ENCODE measurements around the gene CEP112. TPM values are rescaled to one million over a fixed set of nuclear protein-coding genes. Genes with fewer than 3 reads are reported as not detected.

The CEP112 gene
- total and polyA plus RNA-seq, 2 experiments from 2014 or later: 4.0 to 4.3 TPM

DNA sequence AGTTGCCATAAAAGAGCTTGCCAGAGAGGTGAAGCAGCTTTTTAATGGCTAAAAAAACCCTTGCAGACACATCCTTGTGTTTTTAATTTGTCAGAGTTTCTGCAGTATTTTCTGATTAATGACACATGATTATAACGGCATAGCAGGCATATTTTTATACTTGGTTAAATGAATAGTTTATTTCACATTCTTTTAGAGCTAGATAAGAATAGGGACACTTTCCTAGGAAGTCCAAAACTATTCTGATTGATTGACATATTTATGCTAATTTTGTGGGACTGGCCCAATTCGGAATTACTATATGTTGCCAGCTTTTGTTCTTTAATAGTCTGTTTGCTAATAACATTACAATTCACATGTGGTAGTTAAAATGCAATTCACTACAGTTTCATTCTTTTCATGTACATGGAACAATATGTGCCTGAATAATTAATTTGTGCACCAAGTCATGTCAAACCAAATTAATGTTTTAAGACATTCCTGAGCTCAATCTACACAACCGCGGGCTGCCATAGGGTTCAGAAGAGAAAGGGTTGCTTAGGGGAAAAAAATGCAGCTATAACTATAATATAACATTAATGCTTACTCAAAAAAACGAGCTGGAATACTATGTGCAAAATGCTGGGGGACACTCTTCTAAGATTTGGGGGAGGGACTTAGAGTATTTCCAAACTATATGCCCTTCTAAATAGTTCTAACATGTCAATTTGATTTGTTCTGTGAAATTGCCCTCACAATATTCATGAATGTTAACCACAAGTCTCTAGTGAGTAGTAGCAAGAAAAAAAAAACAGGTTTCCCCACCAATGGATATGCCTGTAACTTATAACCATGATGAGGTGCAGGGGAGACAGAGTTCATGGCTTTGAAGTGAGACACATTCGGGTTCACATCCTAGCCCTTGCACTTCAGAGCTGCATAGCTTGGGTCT is 305.4 kb downstream of the CEP112 start:
- no peaks in the 10 kb centered on the region for H3K79me2 ChIP-seq (replicated peaks; ENCODE audit: insufficient read depth)
- no peak for TF ChIP-seq EZH2 (IDR thresholded peaks at IDR 0.05; ENCODE audit: low read depth, unreplicated experiment)
- no peak for TF ChIP-seq EZH2phosphoT487 (IDR thresholded peaks at IDR 0.05; ENCODE audit: unreplicated experiment)
- no peak for TF ChIP-seq NANOG (IDR thresholded peaks at IDR 0.05; ENCODE audit: borderline replicate concordance)
- TF ChIP-seq, protein P1, sequence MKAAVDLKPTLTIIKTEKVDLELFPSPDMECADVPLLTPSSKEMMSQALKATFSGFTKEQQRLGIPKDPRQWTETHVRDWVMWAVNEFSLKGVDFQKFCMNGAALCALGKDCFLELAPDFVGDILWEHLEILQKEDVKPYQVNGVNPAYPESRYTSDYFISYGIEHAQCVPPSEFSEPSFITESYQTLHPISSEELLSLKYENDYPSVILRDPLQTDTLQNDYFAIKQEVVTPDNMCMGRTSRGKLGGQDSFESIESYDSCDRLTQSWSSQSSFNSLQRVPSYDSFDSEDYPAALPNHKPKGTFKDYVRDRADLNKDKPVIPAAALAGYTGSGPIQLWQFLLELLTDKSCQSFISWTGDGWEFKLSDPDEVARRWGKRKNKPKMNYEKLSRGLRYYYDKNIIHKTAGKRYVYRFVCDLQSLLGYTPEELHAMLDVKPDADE (IDR thresholded peaks at IDR 0.05): no peak
- TF ChIP-seq, protein P2, sequence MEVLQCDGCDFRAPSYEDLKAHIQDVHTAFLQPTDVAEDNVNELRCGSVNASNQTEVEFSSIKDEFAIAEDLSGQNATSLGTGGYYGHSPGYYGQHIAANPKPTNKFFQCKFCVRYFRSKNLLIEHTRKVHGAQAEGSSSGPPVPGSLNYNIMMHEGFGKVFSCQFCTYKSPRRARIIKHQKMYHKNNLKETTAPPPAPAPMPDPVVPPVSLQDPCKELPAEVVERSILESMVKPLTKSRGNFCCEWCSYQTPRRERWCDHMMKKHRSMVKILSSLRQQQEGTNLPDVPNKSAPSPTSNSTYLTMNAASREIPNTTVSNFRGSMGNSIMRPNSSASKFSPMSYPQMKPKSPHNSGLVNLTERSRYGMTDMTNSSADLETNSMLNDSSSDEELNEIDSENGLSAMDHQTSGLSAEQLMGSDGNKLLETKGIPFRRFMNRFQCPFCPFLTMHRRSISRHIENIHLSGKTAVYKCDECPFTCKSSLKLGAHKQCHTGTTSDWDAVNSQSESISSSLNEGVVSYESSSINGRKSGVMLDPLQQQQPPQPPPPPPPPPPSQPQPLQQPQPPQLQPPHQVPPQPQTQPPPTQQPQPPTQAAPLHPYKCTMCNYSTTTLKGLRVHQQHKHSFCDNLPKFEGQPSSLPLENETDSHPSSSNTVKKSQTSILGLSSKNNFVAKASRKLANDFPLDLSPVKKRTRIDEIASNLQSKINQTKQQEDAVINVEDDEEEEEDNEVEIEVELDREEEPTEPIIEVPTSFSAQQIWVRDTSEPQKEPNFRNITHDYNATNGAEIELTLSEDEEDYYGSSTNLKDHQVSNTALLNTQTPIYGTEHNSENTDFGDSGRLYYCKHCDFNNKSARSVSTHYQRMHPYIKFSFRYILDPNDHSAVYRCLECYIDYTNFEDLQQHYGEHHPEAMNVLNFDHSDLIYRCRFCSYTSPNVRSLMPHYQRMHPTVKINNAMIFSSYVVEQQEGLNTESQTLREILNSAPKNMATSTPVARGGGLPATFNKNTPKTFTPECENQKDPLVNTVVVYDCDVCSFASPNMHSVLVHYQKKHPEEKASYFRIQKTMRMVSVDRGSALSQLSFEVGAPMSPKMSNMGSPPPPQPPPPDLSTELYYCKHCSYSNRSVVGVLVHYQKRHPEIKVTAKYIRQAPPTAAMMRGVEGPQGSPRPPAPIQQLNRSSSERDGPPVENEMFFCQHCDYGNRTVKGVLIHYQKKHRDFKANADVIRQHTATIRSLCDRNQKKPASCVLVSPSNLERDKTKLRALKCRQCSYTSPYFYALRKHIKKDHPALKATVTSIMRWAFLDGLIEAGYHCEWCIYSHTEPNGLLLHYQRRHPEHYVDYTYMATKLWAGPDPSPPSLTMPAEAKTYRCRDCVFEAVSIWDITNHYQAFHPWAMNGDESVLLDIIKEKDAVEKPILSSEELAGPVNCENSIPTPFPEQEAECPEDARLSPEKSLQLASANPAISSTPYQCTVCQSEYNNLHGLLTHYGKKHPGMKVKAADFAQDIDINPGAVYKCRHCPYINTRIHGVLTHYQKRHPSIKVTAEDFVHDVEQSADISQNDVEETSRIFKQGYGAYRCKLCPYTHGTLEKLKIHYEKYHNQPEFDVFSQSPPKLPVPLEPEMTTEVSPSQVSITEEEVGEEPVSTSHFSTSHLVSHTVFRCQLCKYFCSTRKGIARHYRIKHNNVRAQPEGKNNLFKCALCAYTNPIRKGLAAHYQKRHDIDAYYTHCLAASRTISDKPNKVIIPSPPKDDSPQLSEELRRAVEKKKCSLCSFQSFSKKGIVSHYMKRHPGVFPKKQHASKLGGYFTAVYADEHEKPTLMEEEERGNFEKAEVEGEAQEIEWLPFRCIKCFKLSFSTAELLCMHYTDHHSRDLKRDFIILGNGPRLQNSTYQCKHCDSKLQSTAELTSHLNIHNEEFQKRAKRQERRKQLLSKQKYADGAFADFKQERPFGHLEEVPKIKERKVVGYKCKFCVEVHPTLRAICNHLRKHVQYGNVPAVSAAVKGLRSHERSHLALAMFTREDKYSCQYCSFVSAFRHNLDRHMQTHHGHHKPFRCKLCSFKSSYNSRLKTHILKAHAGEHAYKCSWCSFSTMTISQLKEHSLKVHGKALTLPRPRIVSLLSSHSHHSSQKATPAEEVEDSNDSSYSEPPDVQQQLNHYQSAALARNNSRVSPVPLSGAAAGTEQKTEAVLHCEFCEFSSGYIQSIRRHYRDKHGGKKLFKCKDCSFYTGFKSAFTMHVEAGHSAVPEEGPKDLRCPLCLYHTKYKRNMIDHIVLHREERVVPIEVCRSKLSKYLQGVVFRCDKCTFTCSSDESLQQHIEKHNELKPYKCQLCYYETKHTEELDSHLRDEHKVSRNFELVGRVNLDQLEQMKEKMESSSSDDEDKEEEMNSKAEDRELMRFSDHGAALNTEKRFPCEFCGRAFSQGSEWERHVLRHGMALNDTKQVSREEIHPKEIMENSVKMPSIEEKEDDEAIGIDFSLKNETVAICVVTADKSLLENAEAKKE (CRISPR knock-in tag; IDR thresholded peaks at IDR 0.05): no peak
- no peak for TF ChIP-seq ZNF331 (CRISPR knock-in tag; IDR thresholded peaks at IDR 0.05; ENCODE audit: low read depth)
- no peak for TF ChIP-seq STAT1 (IDR thresholded peaks at IDR 0.05; ENCODE audit: unreplicated experiment)
- no peak for TF ChIP-seq JUNB (IDR thresholded peaks at IDR 0.05; ENCODE audit: unreplicated experiment)
- TF ChIP-seq CREB1 (CRISPR knock-in tag; IDR thresholded peaks at IDR 0.05; ENCODE audit: low read depth): no peak
- TF ChIP-seq, protein P3, sequence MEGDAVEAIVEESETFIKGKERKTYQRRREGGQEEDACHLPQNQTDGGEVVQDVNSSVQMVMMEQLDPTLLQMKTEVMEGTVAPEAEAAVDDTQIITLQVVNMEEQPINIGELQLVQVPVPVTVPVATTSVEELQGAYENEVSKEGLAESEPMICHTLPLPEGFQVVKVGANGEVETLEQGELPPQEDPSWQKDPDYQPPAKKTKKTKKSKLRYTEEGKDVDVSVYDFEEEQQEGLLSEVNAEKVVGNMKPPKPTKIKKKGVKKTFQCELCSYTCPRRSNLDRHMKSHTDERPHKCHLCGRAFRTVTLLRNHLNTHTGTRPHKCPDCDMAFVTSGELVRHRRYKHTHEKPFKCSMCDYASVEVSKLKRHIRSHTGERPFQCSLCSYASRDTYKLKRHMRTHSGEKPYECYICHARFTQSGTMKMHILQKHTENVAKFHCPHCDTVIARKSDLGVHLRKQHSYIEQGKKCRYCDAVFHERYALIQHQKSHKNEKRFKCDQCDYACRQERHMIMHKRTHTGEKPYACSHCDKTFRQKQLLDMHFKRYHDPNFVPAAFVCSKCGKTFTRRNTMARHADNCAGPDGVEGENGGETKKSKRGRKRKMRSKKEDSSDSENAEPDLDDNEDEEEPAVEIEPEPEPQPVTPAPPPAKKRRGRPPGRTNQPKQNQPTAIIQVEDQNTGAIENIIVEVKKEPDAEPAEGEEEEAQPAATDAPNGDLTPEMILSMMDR (conservative IDR thresholded peaks at IDR 0.05; ENCODE audit: low read depth in 2 of 2): no peak
- no peak for TF ChIP-seq ZNF114 (CRISPR knock-in tag; IDR thresholded peaks at IDR 0.05)
- TF ChIP-seq, protein P4, sequence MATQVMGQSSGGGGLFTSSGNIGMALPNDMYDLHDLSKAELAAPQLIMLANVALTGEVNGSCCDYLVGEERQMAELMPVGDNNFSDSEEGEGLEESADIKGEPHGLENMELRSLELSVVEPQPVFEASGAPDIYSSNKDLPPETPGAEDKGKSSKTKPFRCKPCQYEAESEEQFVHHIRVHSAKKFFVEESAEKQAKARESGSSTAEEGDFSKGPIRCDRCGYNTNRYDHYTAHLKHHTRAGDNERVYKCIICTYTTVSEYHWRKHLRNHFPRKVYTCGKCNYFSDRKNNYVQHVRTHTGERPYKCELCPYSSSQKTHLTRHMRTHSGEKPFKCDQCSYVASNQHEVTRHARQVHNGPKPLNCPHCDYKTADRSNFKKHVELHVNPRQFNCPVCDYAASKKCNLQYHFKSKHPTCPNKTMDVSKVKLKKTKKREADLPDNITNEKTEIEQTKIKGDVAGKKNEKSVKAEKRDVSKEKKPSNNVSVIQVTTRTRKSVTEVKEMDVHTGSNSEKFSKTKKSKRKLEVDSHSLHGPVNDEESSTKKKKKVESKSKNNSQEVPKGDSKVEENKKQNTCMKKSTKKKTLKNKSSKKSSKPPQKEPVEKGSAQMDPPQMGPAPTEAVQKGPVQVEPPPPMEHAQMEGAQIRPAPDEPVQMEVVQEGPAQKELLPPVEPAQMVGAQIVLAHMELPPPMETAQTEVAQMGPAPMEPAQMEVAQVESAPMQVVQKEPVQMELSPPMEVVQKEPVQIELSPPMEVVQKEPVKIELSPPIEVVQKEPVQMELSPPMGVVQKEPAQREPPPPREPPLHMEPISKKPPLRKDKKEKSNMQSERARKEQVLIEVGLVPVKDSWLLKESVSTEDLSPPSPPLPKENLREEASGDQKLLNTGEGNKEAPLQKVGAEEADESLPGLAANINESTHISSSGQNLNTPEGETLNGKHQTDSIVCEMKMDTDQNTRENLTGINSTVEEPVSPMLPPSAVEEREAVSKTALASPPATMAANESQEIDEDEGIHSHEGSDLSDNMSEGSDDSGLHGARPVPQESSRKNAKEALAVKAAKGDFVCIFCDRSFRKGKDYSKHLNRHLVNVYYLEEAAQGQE (IDR thresholded peaks at IDR 0.05; ENCODE audit: unreplicated experiment): no peak
- TF ChIP-seq POLR2AphosphoS5 (IDR thresholded peaks at IDR 0.05; ENCODE audit: low read depth): no peak
- Mint-ChIP-seq H3K9me3 (no peaks in the 10 kb centered on the region), H3K4me1 (peaks cover 4% of the 10 kb centered on the region; the same call in 1 of the 3 replicates), H3K27me3 (ENCODE audit: insufficient read depth, low read depth, poor library complexity) (peaks cover 3% of the 10 kb centered on the region), H3K36me3 (ENCODE audit: low read depth) (no peaks in the 10 kb centered on the region), H3K4me3 (no peak overlapping the region), H3K27ac (no peak overlapping the region)
- H2AFZ ChIP-seq: no peak overlapping the region
- H3F3A ChIP-seq (replicated peaks; ENCODE audit: low read depth): no peaks in the 10 kb centered on the region
- no peak overlapping the region for H3K4me2 ChIP-seq
- ATAC-seq (no peak), DNase-seq (ENCODE audit: low spot score) (no peak)
- H4K20me1 ChIP-seq (replicated peaks; ENCODE audit: insufficient read depth): no peaks in the 10 kb centered on the region
- H3K36me3 ChIP-seq (ENCODE audit: insufficient read depth): no peaks in the 10 kb centered on the region
- no peak overlapping the region for H3K27ac ChIP-seq (ENCODE audit: low read depth)
- H3K9me2 ChIP-seq (ENCODE audit: insufficient read depth): no peaks in the 10 kb centered on the region
- H3K4me1 ChIP-seq (ENCODE audit: insufficient read depth): no peaks in the 10 kb centered on the region
- H3K4me3 ChIP-seq: no peak overlapping the region
- H3K27me3 ChIP-seq (ENCODE audit: insufficient read depth): no peaks in the 10 kb centered on the region
